Skeletal muscle tissue (tissue), 4 donors: ENCODE data around the gene ZNF48. TPM values are rescaled to one million over a fixed set of nuclear protein-coding genes. Genes with fewer than 3 reads are reported as not detected.

ENCODE experiments used
- H3K27ac ChIP-seq: one replicate; pipeline ENCODE4 v1.7.0; 2013; ENCODE audit warnings: mild to moderate bottlenecking, low read depth, low read length, inconsistent platforms
- H3K27me3 ChIP-seq, 3 donors: one replicate each; pipeline ENCODE4 v1.7.0; 2013; ENCODE audit warnings: low read length in 3 of 3; ENCODE audit not compliant: control insufficient read depth in 3 of 3, insufficient read depth in 3 of 3
- H3K36me3 ChIP-seq, 3 donors: one replicate each; pipeline ENCODE4 v1.7.0; 2013; ENCODE audit warnings: low read length in 3 of 3; ENCODE audit not compliant: control insufficient read depth in 3 of 3, insufficient read depth in 3 of 3
- H3K4me1 ChIP-seq, 3 donors: one replicate each; pipeline ENCODE4 v1.7.0; 2013; ENCODE audit warnings: low read length in 3 of 3, mild to moderate bottlenecking in 3 of 3; ENCODE audit not compliant: control insufficient read depth in 3 of 3, insufficient read depth in 3 of 3
- H3K4me3 ChIP-seq, 3 donors: one replicate each; pipeline ENCODE4 v1.7.0; 2013; ENCODE audit warnings: low read length in 3 of 3
- H3K9ac ChIP-seq, 3 donors: one replicate each; pipeline ENCODE4 v1.7.0; 2013; ENCODE audit warnings: low read length in 3 of 3, mild to moderate bottlenecking in 3 of 3, moderate library complexity in 2 of 3, low read depth in 1 of 3
- H3K9me3 ChIP-seq, 3 donors: one replicate each; pipeline ENCODE4 v1.7.0; 2013; ENCODE audit warnings: low read length in 3 of 3; ENCODE audit not compliant: control insufficient read depth in 3 of 3
- total RNA-seq: library from RNA; depleted of rRNA; stranded (reverse); fragments of >200 nt; gene quantifications from one replicate; pipeline ENCODE4 v1.2.3, GENCODE V29; 2014
- donor health status: Osteomylitis.

The ZNF48 gene
- total RNA-seq, 1 donor from 2014 or later = 6.3 TPM

DNA sequence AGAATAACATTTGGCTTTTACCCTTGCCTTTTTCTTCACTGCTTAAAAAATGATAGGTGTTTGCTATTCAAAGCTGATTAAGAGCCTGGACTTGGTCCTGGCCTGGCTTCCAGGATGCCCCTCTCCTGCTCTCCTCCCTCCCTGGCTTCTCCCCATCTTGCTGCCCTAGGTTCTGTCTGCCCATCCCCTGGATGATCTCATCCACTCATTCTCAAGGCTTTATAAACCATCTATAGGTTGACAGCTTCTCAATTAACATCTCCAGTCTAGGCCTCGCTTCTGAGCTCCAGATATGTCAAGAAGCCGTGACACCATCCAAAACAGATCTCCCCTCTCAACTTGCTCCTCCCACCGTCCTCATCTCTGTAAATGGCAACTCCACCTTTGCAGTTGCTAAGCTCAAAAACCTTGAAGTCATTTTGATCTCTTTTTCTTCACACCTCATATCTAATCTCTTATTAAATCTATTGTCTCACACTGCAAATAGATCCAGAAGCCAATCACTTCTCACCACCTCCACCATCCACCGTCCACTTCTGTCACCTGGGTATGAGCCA, 20.9 kb downstream of the ZNF48 start:
- no peaks in the 10 kb centered on the region for H3K9me3 ChIP-seq
- peaks cover 11 to 24% (median 13%) of the 10 kb centered on the region in 3 donors for H3K36me3 ChIP-seq
- H3K27ac ChIP-seq = no peak overlapping the region
- peaks cover 4 to 18% (median 17%) of the 10 kb centered on the region in 3 donors for H3K4me1 ChIP-seq
- no peaks in the 10 kb centered on the region for H3K27me3 ChIP-seq
- H3K4me3 ChIP-seq = no peak overlapping the region
- no peak overlapping the region for H3K9ac ChIP-seq

DNA sequence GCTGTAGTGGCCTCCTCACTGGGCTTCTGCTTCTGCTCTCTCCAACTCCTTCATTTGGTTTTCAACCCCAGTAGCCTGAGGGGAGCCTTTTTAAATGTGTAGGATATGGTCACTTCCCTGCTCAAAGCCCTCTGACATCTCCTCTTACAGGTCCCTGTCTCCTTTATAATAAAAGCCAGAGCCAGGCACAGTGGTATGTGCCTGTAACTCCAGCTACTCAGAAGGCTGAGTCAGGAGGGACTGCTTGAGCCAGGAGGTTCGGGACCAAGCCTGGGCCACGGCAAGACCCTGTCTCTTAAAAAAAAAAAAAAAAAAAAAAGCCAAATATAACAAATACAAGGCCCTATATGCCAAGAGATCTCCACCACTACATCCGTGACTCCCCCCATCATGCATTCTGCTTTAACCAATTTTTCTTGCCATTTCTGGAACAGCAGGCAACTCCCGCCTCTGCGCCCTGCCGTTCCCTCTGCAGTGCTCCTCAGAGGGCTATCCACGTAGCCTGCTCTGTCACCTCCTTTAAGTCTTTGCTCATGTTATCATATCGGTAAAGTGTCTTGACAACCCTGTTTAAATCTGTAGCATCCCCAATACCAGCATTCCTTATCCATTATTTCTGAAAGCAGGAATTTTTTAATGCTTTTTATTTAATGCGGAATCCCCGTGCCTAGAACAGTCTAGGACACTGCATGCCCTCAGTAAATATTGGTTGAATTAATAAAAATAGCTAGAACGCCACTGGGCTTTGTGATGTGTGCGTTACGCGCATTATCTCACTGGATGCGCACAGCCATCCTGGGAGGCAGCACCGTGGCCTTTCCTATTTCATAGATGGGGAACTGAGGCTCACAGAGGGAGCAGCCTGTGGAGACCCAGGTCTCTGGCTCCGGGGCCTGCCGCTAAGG, 21.7 kb downstream of the ZNF48 start:
- Histone ChIP-seq H3K4me3 (peak overlapping the region; percentile 59 to 82 (median 81)), H3K9me3 (no peaks in the 10 kb centered on the region), H3K36me3 (peaks cover 6 to 21% (median 9%) of the 10 kb centered on the region in 3 donors), H3K27me3 (no peaks in the 10 kb centered on the region), H3K27ac (peak overlapping the region; percentile 90), H3K4me1 (peaks cover 4 to 18% (median 17%) of the 10 kb centered on the region in 3 donors), H3K9ac (peak overlapping the region; percentile 36 to 90 (median 68))

DNA sequence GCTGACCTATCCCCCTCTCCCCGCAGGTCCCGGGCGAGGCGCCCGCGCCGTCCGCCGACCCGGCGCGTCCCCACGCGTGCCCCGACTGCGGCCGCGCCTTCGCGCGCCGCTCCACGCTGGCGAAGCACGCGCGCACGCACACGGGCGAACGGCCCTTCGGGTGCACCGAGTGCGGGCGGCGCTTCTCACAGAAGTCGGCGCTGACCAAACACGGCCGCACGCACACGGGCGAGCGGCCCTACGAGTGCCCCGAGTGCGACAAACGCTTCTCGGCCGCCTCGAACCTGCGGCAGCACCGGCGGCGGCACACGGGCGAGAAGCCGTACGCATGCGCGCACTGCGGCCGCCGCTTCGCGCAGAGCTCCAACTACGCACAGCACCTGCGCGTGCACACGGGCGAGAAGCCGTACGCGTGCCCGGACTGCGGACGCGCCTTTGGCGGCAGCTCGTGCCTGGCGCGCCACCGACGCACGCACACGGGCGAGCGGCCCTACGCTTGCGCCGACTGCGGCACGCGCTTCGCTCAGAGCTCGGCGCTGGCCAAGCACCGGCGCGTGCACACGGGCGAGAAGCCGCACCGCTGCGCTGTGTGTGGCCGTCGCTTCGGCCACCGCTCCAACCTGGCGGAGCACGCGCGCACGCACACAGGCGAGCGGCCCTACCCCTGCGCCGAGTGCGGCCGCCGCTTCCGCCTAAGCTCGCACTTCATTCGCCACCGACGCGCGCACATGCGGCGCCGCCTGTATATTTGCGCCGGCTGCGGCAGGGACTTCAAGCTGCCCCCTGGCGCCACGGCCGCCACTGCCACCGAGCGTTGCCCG, 22.5 kb downstream of the ZNF48 start:
- Histone ChIP-seq H3K27ac (peak overlapping the region; percentile 90), H3K36me3 (peaks cover 0 to 19% (median 4%) of the 10 kb centered on the region in 3 donors), H3K4me3 (peak overlapping the region; percentile 59 to 82 (median 81)), H3K27me3 (no peaks in the 10 kb centered on the region), H3K9me3 (no peaks in the 10 kb centered on the region), H3K4me1 (peaks cover 4 to 18% (median 17%) of the 10 kb centered on the region in 3 donors), H3K9ac (peak overlapping the region; percentile 68 to 90 (median 75))

DNA sequence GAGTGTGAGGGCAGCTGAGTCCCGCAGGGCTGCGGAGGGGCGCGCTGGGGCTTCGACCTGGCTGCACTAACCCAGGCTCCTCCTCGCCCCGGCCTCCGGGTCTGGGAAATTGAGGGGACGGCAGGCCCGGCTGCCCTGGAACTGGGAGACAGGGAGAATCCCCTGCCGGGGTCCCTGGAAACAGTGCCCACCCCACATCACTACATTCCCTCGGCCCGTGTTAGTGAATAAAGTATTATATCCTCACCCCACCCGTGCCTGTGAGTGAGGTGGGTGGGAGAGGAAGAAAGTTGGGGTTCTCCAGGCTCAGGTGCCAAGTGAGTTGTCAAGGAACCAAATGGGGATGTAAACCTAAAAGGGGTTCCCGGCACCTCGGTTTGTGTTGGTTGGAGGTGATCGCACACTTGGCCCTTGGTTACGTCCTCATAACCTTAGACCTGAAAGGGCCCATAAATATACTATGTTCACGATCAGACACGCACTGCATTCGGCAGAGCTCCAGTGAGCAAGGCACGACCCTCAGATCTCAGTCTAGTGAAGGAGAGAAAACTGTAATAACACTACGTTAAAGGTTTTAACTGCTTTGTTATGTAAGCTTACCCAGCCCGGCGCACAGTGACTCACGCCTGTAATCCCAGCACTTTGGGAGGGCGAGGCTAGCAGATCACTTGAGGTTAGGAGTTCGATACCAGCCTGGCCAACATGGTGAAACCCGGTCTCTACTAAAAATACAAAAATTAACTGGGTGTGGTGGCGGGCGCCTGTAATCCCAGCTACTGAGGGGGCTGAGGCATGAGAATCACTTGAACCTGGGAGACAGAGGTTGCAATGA, 23.3 kb downstream of the ZNF48 start:
- H3K27ac ChIP-seq = peak overlapping the region; percentile 90
- H3K4me1 ChIP-seq = peaks cover 4 to 18% (median 17%) of the 10 kb centered on the region in 3 donors
- H3K27me3 ChIP-seq = no peaks in the 10 kb centered on the region
- H3K36me3 ChIP-seq = peaks cover under 1 to 19% (median 8%) of the 10 kb centered on the region in 3 donors
- peak overlapping the region; percentile 68 to 90 (median 75) for H3K9ac ChIP-seq
- H3K9me3 ChIP-seq = no peaks in the 10 kb centered on the region
- H3K4me3 ChIP-seq = peak overlapping the region; percentile 59 to 82 (median 81)

DNA sequence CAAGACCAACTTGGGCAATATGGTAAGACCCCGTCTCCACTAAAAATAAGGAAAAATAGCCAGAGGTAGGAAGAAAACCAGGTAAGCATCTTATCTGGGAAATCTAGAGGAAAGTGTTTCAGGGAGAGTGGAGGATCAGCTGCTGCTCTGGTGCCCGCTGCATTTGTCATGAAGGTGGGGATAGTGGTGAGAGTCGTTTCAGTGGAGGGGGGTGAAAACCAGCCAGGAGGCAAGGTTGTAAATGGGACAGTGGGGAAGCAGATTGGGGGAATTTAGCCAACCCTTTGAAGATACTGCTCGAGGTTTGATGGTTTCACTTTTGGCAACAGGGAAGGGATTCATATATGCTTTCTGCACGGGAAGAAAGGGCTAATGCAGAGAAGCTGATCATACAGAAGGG, 25.8 kb downstream of the ZNF48 start:
- Histone ChIP-seq H3K9me3 (no peaks in the 10 kb centered on the region), H3K36me3 (peaks cover 11 to 20% (median 17%) of the 10 kb centered on the region in 3 donors), H3K4me1 (peaks cover 4 to 18% (median 13%) of the 10 kb centered on the region in 3 donors), H3K27me3 (no peaks in the 10 kb centered on the region), H3K27ac (no peak overlapping the region), H3K4me3 (no peak overlapping the region), H3K9ac (no peak overlapping the region)

DNA sequence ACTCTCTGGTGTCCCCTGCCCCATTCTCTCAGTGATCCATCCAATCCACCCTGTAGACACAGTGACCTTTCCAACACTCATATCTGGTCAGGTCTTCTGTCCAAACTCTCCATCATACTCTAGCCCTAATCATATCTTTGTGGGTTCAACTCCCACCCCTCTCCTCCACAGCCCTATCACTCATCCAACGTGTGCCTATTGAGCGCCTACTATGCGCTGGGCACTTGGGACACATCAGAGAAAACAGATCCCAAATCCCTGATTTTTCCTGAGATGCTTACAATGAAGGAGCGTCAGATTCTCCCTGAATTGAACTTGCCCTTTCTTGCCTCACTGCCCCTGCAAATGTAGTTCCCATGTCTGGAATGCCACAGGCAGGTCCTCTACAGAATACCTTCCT, 32.8 kb downstream of the ZNF48 start:
- H3K9me3 ChIP-seq = no peaks in the 10 kb centered on the region
- peaks cover 17 to 20% (median 20%) of the 10 kb centered on the region in 3 donors for H3K4me1 ChIP-seq
- H3K9ac ChIP-seq = no peak overlapping the region
- no peak overlapping the region for H3K4me3 ChIP-seq
- H3K27ac ChIP-seq = no peak overlapping the region
- H3K36me3 ChIP-seq = peaks cover 18 to 25% (median 19%) of the 10 kb centered on the region in 3 donors
- H3K27me3 ChIP-seq = no peaks in the 10 kb centered on the region

DNA sequence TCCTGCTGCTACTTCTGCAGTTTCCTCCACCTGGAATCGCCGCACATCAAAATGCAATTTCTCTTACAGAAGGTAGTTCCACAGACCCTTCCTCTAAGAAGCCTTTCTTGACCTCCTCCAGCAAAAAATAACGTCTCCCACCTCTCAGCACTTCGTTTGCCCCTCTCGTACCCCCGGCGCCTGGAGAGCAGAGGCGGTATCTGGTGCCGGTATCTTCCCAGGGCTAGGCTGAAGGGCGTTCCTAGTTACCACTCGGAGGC, 34.1 kb downstream of the ZNF48 start:
- no peaks in the 10 kb centered on the region for H3K27me3 ChIP-seq
- peaks cover 9 to 14% (median 11%) of the 10 kb centered on the region in 3 donors for H3K36me3 ChIP-seq
- peak overlapping the region; percentile 81 to 94 (median 89) for H3K4me3 ChIP-seq
- H3K9ac ChIP-seq = peak overlapping the region; percentile 81 to 86 (median 84)
- peak overlapping the region; percentile 80 for H3K27ac ChIP-seq
- peaks cover 17 to 20% (median 20%) of the 10 kb centered on the region in 3 donors for H3K4me1 ChIP-seq
- H3K9me3 ChIP-seq = no peaks in the 10 kb centered on the region

DNA sequence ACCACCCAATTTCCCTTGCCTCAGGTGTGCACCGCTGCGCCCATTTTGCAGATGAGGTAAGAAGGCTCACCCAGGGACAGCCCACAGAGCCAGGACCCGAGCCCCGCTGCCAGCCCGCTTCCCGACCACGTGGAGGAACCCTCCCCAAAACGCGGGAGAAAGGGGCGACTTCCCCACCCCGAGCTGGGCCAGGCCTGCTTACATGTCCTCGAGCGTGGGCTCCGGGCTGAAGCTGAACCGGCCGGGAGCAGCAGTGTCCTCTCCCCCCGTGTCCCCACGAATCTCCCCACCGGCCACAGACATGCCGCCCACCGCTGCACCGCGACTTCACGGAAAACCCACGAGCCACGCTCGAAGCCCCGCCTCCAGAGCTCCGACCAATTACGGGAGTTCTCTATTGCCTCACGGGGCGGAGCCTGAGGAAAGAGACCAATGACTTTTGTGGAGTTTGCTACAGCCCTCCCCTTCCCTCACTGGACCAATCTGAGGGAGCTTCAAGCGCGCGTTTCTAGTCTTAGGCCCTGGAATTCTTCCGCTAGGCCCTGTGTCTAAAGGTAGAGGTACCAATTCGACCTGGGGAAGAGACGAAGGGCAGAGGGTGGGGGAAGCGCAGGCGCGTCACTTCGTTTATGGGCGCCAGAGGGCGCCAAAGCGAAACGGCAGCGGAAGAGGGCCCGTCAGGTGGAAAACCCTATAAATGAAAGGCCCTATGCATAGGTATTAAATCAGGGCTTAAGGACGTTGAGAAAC, 34.6 kb downstream of the ZNF48 start, which contains the start of gene DCTPP1:
Gene DCTPP1 (minus strand): TSS at position 353 of the 750 bp plus-strand sequence. CDS start 50 bp downstream, at position 303.
- H3K4me3 ChIP-seq = peak within 1 kb of the TSS; percentile 81 to 94 (median 89)
- peaks cover 7 to 10% (median 8%) of the 10 kb centered on the region in 3 donors for H3K36me3 ChIP-seq
- H3K27me3 ChIP-seq = no peaks in the 10 kb centered on the region
- no peaks in the 10 kb centered on the region for H3K9me3 ChIP-seq
- peak within 1 kb of the TSS; percentile 81 to 86 (median 84) for H3K9ac ChIP-seq
- H3K27ac ChIP-seq = peak within 1 kb of the TSS; percentile 80
- H3K4me1 ChIP-seq = peaks cover 17 to 20% (median 20%) of the 10 kb centered on the region in 3 donors
